H9 (cell line): ENCODE results near the gene IL4. TPM values are rescaled to one million over a fixed set of nuclear protein-coding genes. Genes with fewer than 3 reads are reported as not detected.

Source experiments
- DNase-seq: peaks from one replicate; pipeline ENCODE4 v3.0.0-alpha.2; 2017
- H2AFZ ChIP-seq: one replicate; pipeline ENCODE4 v1.6.1; 2013; ENCODE audit warnings: mild to moderate bottlenecking, low read length, control low read depth, moderate library complexity
- H2AK5ac ChIP-seq: 2 replicates; pipeline ENCODE4 v1.6.1; 2013; ENCODE audit warnings: low read length, control low read depth, mixed read lengths; ENCODE audit not compliant: insufficient read length
- H2BK120ac ChIP-seq: one replicate; pipeline ENCODE4 v1.6.1; 2013; ENCODE audit warnings: low read depth, mild to moderate bottlenecking, low read length, control low read depth, inconsistent platforms; ENCODE audit not compliant: poor library complexity, severe bottlenecking
- H2BK12ac ChIP-seq: 2 replicates; pipeline ENCODE4 v1.6.1; 2013; ENCODE audit warnings: low read length, control low read depth, mixed read lengths, low read depth; ENCODE audit not compliant: insufficient read length
- H2BK15ac ChIP-seq: 2 replicates; pipeline ENCODE4 v1.6.1; 2013; ENCODE audit warnings: low read depth, low read length, control low read depth
- H2BK20ac ChIP-seq: one replicate; pipeline ENCODE4 v1.6.1; 2013; ENCODE audit warnings: low read depth, mild to moderate bottlenecking, low read length, control low read depth, inconsistent platforms; ENCODE audit not compliant: poor library complexity, severe bottlenecking
- H2BK5ac ChIP-seq: 2 replicates; pipeline ENCODE4 v1.6.1; 2013; ENCODE audit warnings: low read length, control low read depth, mixed read lengths; ENCODE audit not compliant: insufficient read length
- H3K14ac ChIP-seq: 2 replicates; pipeline ENCODE4 v1.6.1; 2013; ENCODE audit warnings: low read length, control low read depth; ENCODE audit not compliant: insufficient read depth
- H3K18ac ChIP-seq: 2 replicates; pipeline ENCODE4 v1.6.1; 2013; ENCODE audit warnings: low read depth, mild to moderate bottlenecking, mixed read lengths, low read length, control low read depth; ENCODE audit not compliant: insufficient read length
- H3K23ac ChIP-seq: 2 replicates; pipeline ENCODE4 v1.6.1; 2013; ENCODE audit warnings: low read length, control low read depth, mixed read lengths, low read depth; ENCODE audit not compliant: insufficient read length
- H3K23me2 ChIP-seq: 2 replicates; pipeline ENCODE4 v1.6.1; 2013; ENCODE audit warnings: low read depth, mild to moderate bottlenecking, mixed read lengths, low read length, control low read depth; ENCODE audit not compliant: insufficient read length, poor library complexity, severe bottlenecking
- H3K27ac ChIP-seq: 2 replicates; pipeline ENCODE4 v1.5.1; 2013; ENCODE audit warnings: low read length, control low read depth, mixed read lengths, low read depth; ENCODE audit not compliant: insufficient read length
- H3K27me3 ChIP-seq: 2 replicates; pipeline ENCODE4 v1.6.1; 2013; ENCODE audit warnings: low read length, control low read depth, inconsistent platforms; ENCODE audit not compliant: insufficient read depth
- H3K4ac ChIP-seq: 2 replicates; pipeline ENCODE4 v1.6.1; 2013; ENCODE audit warnings: low read depth, mild to moderate bottlenecking, control low read depth, inconsistent platforms, low read length, moderate library complexity
- H3K4me1 ChIP-seq: 2 replicates; pipeline ENCODE4 v1.6.1; 2013; ENCODE audit warnings: low read length, control low read depth, inconsistent platforms; ENCODE audit not compliant: insufficient read depth
- H3K4me2 ChIP-seq: 2 replicates; pipeline ENCODE4 v1.6.1; 2013; ENCODE audit warnings: low read length, control low read depth, mixed read lengths; ENCODE audit not compliant: insufficient read length, insufficient read depth
- H3K56ac ChIP-seq: 2 replicates; pipeline ENCODE4 v1.6.1; 2013; ENCODE audit warnings: low read depth, mild to moderate bottlenecking, mixed read lengths, low read length, control low read depth; ENCODE audit not compliant: insufficient read length
- H3K79me1 ChIP-seq: 2 replicates; pipeline ENCODE4 v1.6.1; 2013; ENCODE audit warnings: low read depth, mild to moderate bottlenecking, moderate library complexity, low read length, control low read depth, inconsistent platforms; ENCODE audit not compliant: insufficient read depth, poor library complexity, severe bottlenecking
- H3K79me2 ChIP-seq: 2 replicates; pipeline ENCODE4 v1.6.1; 2013; ENCODE audit warnings: low read length, control low read depth, inconsistent platforms; ENCODE audit not compliant: insufficient read depth
- H3K9ac ChIP-seq: 2 replicates; pipeline ENCODE4 v1.6.1; 2013; ENCODE audit warnings: low read length, control low read depth, mixed read lengths; ENCODE audit not compliant: insufficient read length; ENCODE audit errors: extremely low read depth
- H3K9me3 ChIP-seq: one replicate; pipeline ENCODE4 v1.6.1; 2013; ENCODE audit warnings: low read depth, low read length, inconsistent platforms; ENCODE audit not compliant: control insufficient read depth
- H3T11ph ChIP-seq: one replicate; pipeline ENCODE4 v1.6.1; 2013; ENCODE audit warnings: mild to moderate bottlenecking, low read length, control low read depth, inconsistent platforms
- H4K20me1 ChIP-seq: one replicate; pipeline ENCODE4 v1.6.1; 2013; ENCODE audit not compliant: control insufficient read depth, insufficient read length, insufficient read depth
- H4K5ac ChIP-seq: 2 replicates; pipeline ENCODE4 v1.6.1; 2013; ENCODE audit warnings: low read depth, mild to moderate bottlenecking, mixed read lengths, low read length, control low read depth; ENCODE audit not compliant: insufficient read length
- H4K8ac ChIP-seq: replicated peaks from 2 replicates; pipeline ENCODE4 v1.6.1; 2013; ENCODE audit warnings: low read length, control low read depth, mixed read lengths, low read depth; ENCODE audit not compliant: insufficient read length
- H4K91ac ChIP-seq: 2 replicates; pipeline ENCODE4 v1.6.1; 2013; ENCODE audit warnings: low read depth, mild to moderate bottlenecking, moderate library complexity, mixed read lengths, low read length, control low read depth; ENCODE audit not compliant: insufficient read length
- H3K27ac Mint-ChIP-seq, 3 experiments: 2 replicates in 2 of 3; 3 replicates in 1 of 3; pipeline ENCODE4 v1.8.0; 2020 to 2021; ENCODE audit warnings: mixed read lengths in 3 of 3, mild to moderate bottlenecking in 1 of 3, moderate library complexity in 1 of 3
- H3K27me3 Mint-ChIP-seq: 2 replicates; pipeline ENCODE4 v1.8.0; 2021; ENCODE audit warnings: low read depth, mild to moderate bottlenecking, moderate library complexity, mixed read lengths
- H3K36me3 Mint-ChIP-seq, 3 experiments: 2 replicates in 2 of 3; 3 replicates in 1 of 3; pipeline ENCODE4 v1.8.0; 2020 to 2021; ENCODE audit warnings: low read depth in 3 of 3, mixed read lengths in 3 of 3; ENCODE audit not compliant: insufficient read depth in 1 of 3
- H3K4me1 Mint-ChIP-seq, 2 experiments: 2 replicates each; pipeline ENCODE4 v1.8.0; 2020; ENCODE audit warnings: mixed read lengths in 2 of 2
- H3K4me3 Mint-ChIP-seq, 2 experiments: 2 replicates in 1 of 2; 3 replicates in 1 of 2; pipeline ENCODE4 v1.8.0; 2020 to 2021; ENCODE audit warnings: mild to moderate bottlenecking in 2 of 2, mixed read lengths in 2 of 2, moderate library complexity in 1 of 2
- H3K9me3 Mint-ChIP-seq, 2 experiments: 2 replicates in 1 of 2; 3 replicates in 1 of 2; pipeline ENCODE4 v1.8.0; 2020; ENCODE audit warnings: mild to moderate bottlenecking in 2 of 2, mixed read lengths in 2 of 2, moderate library complexity in 1 of 2
- WGBS: extraction: QIAGEN DNeasy Blood & Tissue Kit; methylation state at CpG from one replicate; pipeline ENCODE4 v1.1.7; 2013; ENCODE audit warnings: missing lambda C conversion rate, low lambda C conversion rate, mixed read lengths; ENCODE audit not compliant: insufficient read length; ENCODE audit errors: extremely low coverage; 5-methylcytosine and 5-hydroxymethylcytosine counted together
- total RNA-seq: library from RNA; stranded (reverse); gene quantifications from 2 replicates; pipeline ENCODE4 v1.2.1, GENCODE V29; 2021
- TF ChIP-seq, protein P1 (sequence below): fragments of 200-600 bp; sonication (generic); conservative IDR thresholded peaks from 3 replicates; pipeline ENCODE4 v1.8.0; 2021; ENCODE audit warnings: antibody characterized with exemption, mild to moderate bottlenecking

The IL4 gene
- total RNA-seq, 1 experiment from 2014 or later, result not detected

DNA sequence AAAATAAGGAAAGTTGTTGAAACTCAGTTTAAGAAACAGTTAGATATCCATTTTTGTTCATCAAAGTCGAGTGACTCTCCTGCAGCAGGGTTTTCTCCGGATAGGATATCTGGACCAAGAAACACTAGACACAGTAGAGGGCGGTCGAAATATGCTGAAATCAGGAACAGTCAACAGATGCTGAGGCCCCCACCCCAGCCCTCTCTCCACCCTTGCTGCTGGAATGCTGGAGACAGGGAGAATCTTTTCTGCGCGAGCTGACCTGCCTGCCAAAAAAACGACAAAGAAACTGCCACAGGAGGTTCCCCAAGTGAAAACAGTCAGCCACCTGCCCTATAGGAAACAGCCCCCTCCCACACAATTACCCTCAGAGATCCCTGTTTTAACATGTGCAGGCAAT lies 20.1 kb upstream of the IL4 start:
- no peak overlapping the region for H3K14ac ChIP-seq
- no peaks in the 10 kb centered on the region for H3K4me1 ChIP-seq
- peaks cover 6% of the 10 kb centered on the region; the same call in 1 of the 2 replicates for H3K27me3 ChIP-seq
- TF ChIP-seq, protein P1, sequence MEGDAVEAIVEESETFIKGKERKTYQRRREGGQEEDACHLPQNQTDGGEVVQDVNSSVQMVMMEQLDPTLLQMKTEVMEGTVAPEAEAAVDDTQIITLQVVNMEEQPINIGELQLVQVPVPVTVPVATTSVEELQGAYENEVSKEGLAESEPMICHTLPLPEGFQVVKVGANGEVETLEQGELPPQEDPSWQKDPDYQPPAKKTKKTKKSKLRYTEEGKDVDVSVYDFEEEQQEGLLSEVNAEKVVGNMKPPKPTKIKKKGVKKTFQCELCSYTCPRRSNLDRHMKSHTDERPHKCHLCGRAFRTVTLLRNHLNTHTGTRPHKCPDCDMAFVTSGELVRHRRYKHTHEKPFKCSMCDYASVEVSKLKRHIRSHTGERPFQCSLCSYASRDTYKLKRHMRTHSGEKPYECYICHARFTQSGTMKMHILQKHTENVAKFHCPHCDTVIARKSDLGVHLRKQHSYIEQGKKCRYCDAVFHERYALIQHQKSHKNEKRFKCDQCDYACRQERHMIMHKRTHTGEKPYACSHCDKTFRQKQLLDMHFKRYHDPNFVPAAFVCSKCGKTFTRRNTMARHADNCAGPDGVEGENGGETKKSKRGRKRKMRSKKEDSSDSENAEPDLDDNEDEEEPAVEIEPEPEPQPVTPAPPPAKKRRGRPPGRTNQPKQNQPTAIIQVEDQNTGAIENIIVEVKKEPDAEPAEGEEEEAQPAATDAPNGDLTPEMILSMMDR, result no peak
- Mint-ChIP-seq H3K36me3 (peaks cover 0 to under 1% (median 0%) of the 10 kb centered on the region in 3 experiments; a peak in 1 of 7 replicates), H3K4me1 (peaks cover 3 to 10% of the 10 kb centered on the region in 2 experiments), H3K4me3 (no peak overlapping the region), H3K9me3 (peaks cover 0 to 14% of the 10 kb centered on the region in 2 experiments; a peak in 2 of 5 replicates), H3K27ac (no peak overlapping the region), H3K27me3 (peaks cover 56% of the 10 kb centered on the region)
- H3K23ac ChIP-seq, result no peak overlapping the region
- H2BK20ac ChIP-seq, result no peak overlapping the region
- H3K79me1 ChIP-seq, result no peaks in the 10 kb centered on the region
- no peaks in the 10 kb centered on the region for H3K79me2 ChIP-seq
- H2AFZ ChIP-seq, result no peak overlapping the region
- H4K20me1 ChIP-seq, result no peaks in the 10 kb centered on the region
- no peak overlapping the region for H3K4me2 ChIP-seq
- H2BK12ac ChIP-seq, result no peak overlapping the region
- H3K4ac ChIP-seq, result no peak overlapping the region
- no peak overlapping the region for H2BK120ac ChIP-seq
- H3K9me3 ChIP-seq, result no peaks in the 10 kb centered on the region
- DNase-seq, result no peak
- no peaks in the 10 kb centered on the region for H3K23me2 ChIP-seq
- no peak overlapping the region for H4K5ac ChIP-seq
- H2BK5ac ChIP-seq, result no peak overlapping the region
- no peak overlapping the region for H3K56ac ChIP-seq
- H2BK15ac ChIP-seq, result no peak overlapping the region
- no peak overlapping the region for H3K27ac ChIP-seq
- no peak overlapping the region for H2AK5ac ChIP-seq
- H3K18ac ChIP-seq, result no peak overlapping the region
- H4K8ac ChIP-seq, result no peak overlapping the region
- H3K9ac ChIP-seq, result no peak overlapping the region
- no CpG with 5 or more reads among the region's 7 CpGs for WGBS
- H3T11ph ChIP-seq, result no peak overlapping the region
- H4K91ac ChIP-seq, result no peak overlapping the region
